Dermis blood vessel endothelial cell (primary cell): ENCODE measurements around the gene DVL2. TPM values are rescaled to one million over a fixed set of nuclear protein-coding genes. Genes with fewer than 3 reads are reported as not detected.
"Not testable (repeated sequence)": the region's sequence is repeated elsewhere in the genome, so short reads cannot be mapped to it uniquely, and the experiment has no call there.

Source experiments
- DNase-seq: peaks from one replicate; pipeline ENCODE4 v3.0.0; 2010
- total RNA-seq: library from RNA; depleted of rRNA; stranded (reverse); fragments of >200 nt; gene quantifications from 2 replicates; pipeline ENCODE4 v1.2.3, GENCODE V29; 2014

Gene DVL2
- total RNA-seq, 1 donor from 2014 or later: 32.8 TPM

DNA sequence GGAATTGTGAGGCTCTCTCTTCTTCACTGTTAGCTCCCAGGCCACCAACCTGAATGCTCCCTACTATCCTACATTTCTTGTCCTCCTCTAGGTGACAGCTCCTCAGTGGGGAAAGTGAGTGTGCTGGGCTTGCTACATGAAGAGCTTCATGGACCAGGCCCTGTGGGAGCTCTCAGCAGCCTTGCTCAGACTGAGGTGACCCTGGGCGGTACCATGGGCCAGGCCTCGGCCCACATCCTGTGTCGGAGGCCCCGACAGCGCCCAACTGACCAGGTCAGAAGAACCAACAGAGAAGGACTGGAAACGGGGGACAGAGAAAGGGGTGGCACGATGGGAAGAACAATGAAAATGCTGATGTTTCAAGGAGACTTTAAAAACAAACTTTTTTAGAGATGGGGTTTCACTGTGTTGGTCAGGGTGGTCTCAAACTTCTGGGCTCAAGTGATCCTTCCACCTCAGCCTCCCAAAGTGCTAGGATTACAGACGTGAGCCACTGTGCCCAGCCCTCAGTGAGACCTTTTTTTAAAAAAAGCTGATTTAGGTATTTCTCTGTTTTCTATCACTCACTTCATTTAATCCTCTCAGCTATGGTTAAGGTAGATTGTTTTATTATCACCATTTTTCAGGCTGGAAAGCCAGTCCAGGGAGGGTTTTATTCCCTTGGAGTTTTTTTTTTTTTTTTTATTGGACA, 22.6 kb upstream of the DVL2 start:
- DNase-seq: no peak

DNA sequence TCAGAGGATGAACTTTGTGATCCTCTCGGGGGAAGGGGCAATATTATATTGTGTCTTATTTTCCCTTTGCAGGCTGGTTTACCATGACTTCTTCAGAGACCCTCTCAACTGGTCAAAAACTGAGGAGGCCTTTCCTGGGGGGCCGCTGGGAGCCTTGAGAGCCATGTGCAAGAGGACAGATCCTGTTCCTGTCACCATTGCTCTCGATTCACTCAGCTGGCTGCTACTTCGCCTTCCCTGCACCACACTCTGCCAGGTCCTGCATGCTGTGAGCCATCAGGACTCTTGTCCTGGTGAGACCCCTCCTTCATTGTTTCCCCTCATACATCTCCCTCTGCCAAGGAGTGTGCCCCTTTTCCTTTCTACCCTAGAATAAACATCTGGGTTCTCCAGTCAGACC, 20.2 kb upstream of the DVL2 start:
- no peak for DNase-seq

DNA sequence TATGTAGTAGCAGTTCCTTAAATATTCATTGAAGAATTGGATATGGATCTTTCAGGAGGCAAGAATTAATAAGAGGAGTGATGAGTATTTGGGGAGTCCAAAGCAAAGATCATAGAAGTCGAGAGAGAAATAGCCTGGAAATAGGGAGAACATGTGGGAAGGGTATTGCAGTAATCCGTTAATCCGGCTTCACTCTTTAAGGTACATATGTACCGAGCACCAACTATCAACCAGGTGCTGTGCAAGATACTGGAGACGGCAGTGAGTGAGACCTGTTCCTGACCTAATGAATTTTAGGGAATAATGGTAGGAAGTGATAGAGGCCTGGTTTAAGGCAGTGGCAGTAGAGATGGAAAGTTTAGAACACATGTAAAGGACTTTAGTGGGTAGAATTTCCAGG, 18.8 kb upstream of the DVL2 start:
- DNase-seq: no peak

DNA sequence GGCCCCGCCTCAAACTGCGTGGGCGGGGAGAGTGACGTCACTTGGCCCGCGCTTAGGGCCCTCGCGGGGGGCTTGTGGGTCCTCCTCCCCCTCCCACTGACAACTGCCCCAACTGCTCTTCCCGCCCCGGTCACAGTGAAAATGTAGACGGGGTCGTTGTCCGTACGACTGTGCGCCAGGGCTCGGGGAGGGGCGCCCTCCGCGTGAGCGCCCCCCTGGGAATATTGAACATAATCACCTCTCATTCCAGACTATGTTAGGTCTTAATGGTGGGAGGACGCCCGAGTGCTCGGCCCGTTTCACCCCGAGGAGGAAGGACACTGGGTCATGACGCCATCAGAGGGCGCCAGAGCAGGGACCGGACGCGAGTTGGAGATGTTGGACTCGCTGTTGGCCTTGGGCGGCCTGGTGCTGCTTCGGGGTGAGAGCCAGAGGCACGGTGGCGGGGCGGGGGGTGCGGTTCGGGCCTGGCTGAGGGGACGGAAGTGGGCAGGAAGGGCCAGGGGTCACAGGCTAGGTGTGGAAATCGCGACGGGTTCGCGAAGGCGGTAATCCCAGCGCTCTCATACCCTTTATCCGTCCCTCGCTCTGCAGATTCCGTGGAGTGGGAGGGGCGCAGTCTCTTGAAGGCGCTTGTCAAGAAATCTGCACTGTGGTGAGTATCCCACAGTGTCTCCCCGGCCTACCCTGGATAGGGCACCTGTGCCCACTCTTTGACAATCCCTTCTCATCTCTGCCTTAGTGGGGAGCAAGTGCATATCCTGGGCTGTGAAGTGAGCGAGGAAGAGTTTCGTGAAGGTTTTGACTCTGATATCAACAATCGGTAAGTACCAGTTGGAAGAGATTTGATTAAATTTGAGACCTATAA, 18.1 kb upstream of the DVL2 start, which contains the start of gene ELP5:
Gene ELP5, plus strand, starts transcription at position 40 of the 868 bp plus-strand sequence. Its CDS starts 336 bp downstream, at position 376.
- DNase-seq: peak; percentile 97

DNA sequence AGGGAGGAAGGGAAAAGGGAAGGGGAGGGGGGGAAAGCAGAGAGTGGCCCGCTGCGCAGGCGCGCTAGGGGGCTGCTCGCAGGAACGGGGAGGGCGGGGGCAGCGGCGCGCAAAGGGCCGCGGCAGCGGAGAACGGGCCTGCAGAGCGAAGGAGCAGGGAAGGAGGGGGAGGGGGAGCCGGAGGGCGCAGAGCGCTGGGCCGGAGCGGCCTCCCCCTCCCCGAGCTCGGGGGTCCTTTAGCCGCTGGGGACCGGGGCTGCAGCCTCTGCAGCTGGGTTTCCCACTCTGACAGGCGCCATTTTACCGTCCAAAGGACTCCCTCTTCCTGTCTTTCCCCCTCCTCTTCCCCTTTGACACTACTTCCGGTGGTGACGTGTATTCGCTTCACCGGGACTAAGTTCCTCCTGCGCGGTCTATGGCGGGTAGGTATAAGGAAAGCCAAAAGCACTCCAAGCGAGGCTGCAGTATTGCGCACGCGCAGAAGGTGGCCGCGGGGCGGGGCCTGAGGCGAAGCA, 17.4 kb upstream of the DVL2 start, which contains the start of gene CTDNEP1:
Gene CTDNEP1, minus strand, starts transcription at position 74 of the 515 bp plus-strand sequence. CDS start 438 bp downstream, outside the sequence.
- DNase-seq: peak; percentile 100

DNA sequence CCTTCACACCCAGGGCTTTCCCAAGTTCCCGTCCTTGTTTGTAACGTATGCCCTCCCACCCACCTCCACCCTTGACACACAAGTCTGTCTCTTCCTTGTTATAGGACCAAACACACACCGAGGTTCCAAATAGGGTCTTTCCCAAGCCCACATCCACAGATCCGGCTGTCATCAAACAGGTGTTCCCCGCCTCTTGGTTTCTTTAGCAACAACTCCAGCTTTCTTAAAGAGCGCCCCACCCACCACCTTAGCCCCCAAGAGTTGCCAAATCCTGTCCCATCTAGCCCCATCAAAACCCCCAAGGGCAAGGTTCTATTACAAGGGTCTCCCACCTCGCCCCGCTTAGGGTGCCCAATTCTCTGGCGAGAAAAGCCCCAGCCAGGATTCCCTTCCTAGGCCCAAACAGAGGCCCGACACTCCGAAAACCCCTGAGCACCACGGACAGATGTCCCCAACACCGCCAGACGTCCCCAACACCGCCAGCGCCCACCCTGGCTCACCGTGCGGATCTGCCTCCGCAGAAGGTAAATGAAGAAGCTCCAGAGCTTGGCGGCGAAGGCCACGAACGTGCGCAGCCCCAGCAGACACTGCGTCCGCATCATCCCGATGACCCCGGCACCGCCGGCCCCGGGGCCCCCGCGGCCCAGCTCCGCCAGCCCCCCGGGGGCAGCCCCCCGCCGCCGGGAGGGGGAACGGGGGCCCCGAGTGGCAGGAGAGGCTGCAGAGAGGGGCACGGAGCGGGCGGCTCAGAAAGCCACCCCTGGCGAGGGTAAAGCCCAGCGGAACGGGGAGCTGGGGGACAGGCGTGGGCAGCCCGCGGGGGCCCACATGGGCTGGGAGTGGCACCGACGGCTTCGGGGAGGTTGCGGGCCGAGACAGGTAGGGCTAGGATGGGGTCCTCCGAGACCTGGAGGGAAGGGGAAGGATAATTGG, 16.6 kb upstream of the DVL2 start:
- peak; percentile 60 for DNase-seq

DNA sequence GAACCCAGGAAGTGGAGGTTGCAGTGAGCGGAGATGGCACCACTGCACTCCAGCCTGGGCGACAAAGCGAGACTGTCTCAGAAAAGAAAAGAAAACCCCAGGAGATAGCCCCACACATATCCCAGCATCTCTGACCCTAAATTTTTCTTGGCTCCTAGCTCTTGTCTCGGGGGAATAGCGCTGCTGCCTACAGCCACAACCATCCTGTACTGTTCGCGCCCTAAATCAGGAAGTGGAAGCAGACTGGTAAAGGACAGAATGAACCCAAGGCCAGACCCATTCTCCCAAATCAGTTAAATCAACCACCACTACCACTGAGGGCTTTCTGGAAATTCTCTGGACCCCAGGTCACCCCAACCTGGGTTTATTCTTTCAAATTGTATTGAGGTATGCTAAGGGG, 15.5 kb upstream of the DVL2 start:
- DNase-seq: no peak

DNA sequence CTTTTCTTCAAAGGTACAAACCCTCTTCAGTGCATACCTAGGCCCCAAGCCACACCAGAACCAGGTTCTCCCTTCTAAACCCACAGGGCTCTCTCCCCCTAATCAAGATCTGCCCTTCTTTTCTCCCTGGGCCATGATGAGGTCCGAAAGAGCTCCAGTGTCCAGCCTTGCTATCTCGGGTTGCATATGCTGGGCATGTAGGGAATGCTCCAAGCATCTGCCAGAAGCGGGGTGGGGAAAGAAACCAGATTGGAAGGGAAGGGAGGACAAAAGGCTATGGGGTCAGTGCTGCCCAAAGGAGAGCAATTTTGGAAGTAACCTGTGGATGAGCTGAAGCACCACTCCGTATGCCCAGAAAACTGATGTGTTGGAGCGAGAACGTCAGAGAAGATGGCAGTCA, 14.9 kb upstream of the DVL2 start:
- no peak for DNase-seq

DNA sequence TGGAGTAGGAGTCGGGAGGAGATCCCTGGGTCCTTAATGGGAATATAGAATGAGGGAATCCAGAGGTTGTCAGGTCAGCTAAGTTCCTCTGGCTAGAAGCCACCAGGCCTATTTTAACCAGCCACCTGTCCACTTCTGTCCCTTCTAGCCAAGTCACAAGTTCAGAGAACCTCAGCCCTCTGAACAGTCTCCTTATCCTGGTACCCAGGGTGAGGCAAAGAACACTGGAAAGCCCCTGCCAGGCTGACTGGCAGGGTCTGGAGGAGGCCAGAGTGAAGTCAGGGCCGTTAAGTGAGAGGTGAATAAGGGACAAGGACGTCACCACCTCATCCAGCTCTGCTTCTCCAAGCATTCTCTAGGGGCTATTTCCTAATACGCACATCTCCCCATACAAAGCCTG, 14.5 kb upstream of the DVL2 start:
- DNase-seq: no peak

DNA sequence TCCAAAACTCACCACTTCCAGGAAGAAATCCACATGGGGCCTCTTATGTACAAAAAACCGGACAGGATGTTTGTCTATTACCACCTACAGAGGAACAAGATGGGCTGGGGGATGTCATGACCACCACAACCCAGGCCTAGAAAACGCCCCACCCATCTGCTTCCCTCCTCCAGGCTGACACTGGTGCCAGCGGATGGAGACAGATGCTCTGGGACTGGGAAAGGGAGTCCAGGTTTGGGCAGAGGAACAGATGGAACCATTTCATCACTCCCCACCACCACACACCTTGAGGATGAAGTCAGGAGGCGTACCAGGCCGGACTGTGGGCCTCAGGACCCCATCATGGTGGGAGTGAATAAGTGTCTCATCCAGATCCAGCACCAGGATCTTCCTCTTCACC, 12.5 kb upstream of the DVL2 start:
- DNase-seq: no peak

DNA sequence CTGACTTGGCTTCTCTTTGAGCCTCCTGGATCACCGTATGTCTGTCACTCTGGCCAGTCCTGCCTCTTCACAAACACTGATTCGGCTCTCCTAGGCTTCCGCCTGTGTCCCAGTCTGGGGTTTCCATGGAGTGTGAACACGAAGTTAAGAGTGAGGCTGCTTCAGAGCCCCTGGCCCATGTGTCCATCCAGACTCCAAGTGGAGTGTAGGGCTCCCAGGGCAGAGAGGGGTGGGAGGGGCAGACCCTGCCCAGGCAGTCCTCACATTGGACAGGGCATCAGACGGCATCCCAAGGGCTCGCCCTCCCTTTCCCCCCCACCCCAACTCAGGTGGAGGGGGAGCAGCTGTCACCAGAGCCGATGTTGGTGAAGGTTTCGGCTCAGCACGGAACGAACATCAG, 9.5 kb upstream of the DVL2 start:
- not testable (repeated sequence) for DNase-seq

DNA sequence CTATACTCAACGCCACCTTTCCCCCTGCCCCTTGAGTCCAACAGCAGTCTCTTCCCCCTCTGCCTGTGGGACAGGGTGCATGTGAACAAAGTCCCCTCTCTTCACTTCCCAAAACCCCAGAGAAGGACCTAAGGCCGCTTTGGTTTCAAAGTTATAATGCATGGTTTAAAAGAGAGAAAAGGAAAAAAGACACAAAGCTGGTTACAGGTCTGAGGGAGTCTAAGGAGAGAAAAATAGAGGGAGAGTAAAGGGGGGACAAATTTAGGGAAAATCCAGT, 9.1 kb upstream of the DVL2 start:
- DNase-seq: no peak

DNA sequence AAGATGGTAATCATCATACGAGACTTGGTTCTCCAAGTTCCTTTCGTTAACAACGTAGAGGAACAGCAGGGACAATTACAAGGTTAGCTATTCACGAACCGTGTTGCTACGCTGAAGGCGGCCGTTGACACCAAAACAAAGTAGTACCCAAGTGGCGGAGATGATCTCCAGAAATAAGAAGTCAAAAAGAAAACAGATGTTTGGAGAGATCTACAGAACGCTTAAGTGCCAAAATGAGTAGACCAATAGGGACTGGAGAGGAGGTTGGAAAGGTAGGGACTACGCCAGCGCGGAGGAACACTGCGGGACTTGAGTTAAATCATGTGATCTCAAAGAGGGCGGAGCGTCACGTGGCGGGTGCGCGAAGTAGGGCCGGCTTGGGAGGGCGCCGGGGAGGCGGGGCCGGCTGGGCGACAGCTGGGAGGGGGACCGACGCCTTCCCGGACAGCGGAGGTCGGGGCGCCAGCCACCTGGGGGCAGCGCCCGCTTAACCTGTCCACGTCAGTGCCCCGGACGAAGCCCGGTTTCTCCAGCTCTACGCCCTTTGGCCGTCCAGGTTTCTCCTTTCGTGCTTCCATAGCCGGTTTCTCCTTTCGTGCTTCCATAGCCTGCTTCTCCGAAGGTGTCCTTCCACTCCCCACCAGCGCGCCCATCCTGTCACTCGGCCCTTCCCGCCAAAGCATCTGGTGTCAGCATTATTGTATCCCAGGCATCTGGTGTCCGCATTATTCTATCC, 8.6 kb upstream of the DVL2 start:
- peak; percentile 98 for DNase-seq

DNA sequence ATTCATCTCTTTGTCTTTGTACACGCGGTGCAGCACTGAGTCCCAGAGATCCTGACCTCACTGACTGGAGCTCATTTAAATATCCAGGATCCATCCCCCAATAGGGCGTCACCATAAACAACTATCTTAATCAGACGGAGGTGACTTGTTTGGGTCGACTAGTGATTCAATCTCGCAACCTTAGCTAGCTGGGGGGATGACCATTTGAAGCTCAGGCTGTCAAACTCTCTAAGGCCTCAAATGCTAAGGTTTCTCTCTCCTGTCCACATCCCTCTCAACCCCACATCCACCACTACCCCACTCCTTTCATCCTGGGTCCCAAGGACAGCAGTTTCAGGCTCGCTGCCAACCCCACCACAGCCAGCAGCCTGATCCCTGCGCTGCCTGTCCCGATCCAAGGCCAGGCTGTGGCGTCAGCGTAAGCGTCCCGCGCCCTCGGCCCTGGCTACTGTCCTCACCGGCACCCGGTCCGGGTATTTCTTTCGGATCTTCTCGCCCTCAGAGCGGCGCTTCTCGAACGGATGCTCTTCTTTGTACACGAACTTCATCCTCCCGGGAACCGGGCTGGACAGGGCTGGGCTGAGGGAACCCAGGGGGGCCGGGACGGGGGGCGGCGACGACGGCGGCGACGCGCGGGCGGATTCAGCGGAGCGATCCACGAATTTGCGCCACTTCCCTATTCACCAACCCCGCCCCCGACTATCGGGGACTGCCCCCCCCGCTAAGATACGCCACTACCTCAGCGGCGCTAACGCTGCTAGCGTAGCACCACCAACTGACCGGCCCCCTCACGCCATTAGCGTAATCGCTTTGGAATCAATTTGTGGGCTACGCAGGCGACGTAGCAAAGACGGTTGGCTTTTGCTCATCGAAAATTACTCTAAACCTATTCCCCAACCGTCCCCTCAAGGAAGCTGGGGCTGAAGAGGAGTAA, 7.7 kb upstream of the DVL2 start, which contains the start of gene GABARAP:
Gene GABARAP, minus strand, starts transcription at position 667 of the 934 bp plus-strand sequence. Its CDS starts 119 bp downstream, at position 548.
- peak; percentile 94 for DNase-seq

DNA sequence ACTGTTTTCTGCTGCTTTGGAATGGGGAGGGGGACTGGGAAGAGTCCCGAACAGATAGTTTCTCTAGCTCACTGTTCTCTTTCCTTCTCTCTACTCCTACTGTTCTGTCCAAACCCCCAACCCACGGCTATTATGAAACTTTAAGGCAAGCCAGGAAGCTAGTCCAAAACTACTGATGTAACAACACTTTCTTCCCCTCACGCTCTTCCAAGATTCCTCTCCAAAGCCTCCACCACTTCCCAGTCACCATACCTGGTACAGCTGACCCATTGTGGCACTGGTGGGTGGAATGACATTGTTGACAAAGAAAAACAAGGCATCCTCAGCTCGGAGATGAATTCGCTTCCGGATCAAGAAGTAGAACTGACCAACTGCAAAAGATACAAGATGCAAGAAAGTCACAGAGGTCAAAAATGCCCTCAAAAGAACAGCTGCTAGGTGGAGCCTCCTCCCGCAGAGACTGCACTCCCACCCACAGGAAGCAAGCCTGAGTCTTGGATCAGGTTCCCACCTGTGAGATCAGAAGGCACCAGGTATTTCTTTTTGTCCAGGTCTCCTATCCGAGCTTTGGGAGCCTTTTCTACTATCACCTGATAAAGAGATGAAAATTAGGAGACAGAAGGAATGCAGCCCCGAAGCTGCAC, 6.9 kb upstream of the DVL2 start:
- no peak for DNase-seq

DNA sequence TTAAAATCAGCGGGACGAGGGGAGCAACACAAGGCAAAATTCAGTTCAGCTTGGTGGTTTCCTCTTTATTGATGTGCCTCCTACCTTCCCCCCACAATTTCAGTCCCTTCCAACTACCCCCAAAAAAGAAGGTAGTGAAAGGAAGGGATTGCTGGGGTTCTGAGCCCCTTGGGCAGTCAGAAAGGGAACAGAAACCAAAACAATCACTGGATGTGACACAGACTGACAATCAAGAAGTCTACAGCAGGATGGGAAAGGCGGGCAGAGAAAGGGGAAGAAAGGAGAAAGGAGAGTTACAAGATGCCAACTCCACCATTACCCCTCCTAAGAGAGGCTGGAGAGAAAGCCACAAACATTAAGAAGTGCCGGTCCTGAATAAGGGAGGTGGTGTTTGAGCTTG, 6.1 kb upstream of the DVL2 start:
- DNase-seq: no peak

DNA sequence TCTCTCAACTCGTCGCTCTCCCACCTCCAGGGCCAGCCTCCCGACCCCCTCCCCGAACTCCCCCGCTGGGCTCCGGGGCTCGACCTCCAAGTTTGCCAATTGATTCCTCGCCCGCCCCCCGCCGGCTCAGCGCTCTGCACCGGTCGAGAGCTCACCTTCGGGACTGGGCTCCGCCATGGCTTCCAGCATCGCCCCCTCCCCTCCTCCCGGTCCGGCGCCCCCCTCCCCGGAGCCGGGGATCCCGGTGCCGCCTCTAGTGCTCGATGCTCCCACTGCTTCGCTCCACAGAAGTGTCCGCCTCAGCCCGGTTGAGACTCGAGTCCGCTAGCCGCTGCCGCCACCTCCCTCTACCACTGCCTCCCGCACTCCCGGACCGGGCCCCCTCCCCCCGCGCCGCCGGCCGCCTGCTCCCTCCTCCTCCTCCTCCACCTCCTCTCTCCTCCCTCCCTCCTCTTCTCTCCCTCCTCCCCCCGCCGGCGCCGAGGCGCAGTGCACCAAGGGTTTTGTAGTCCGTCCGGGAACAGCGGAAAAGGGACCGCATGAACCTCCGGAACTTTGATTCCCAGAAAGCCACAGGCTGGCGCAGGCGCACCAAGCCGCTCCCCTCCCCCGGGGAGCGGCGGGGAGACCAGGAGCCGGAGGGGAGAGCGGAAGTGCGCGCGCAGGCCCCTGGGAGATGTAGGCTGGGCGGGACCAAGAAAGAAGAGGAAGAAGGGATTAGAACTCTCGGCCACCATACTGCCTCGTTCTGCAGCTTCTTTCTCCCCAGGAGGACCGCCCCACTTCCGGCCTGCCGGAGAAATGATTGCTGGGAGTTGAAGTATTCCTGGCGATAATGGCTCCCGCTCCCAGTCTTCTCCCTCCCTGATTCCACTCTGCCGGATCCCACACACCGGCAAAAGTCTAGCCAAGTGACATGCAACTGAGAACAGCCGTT, 5.0 kb upstream of the DVL2 start, which contains the start of gene PHF23:
Gene PHF23, minus strand, starts transcription at position 367 of the 937 bp plus-strand sequence. Its CDS starts 178 bp downstream, at position 189.
- peak; percentile 99 for DNase-seq

DNA sequence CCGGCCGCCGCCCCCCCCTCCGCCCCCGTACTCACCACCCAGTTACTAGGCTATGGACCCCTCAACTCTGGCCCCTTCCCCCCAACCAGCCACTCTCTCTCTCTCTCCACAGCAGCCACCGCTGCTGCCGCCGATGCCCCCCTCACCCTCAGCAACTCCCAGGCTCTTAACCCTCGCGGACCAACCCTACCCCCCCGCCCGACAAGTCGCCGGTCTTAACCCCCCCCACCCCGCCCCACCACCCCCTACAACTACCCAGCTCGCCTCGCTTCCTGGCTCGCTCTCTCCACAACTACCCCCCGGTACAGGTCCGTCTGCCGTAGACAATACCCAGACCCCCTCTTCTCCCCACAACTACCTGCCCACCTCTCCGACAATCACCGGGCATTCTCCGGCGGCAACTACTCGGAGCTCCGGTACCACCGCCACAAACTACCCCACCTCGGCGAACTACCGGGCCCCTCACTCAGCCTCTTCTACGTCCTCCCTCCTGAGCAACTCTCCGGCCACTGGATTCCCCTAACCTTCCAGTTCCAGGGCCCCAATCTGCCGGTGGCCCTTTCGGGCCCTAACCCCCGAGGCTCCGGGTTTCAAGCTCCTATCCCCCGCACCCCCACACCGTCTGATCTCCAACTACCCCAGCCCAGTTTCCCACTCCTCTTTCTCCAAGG, 4.2 kb upstream of the DVL2 start:
- DNase-seq: peak; percentile 53
